Measurements from ENCODE around the gene FBXL17.

The FBXL17 gene

DNA sequence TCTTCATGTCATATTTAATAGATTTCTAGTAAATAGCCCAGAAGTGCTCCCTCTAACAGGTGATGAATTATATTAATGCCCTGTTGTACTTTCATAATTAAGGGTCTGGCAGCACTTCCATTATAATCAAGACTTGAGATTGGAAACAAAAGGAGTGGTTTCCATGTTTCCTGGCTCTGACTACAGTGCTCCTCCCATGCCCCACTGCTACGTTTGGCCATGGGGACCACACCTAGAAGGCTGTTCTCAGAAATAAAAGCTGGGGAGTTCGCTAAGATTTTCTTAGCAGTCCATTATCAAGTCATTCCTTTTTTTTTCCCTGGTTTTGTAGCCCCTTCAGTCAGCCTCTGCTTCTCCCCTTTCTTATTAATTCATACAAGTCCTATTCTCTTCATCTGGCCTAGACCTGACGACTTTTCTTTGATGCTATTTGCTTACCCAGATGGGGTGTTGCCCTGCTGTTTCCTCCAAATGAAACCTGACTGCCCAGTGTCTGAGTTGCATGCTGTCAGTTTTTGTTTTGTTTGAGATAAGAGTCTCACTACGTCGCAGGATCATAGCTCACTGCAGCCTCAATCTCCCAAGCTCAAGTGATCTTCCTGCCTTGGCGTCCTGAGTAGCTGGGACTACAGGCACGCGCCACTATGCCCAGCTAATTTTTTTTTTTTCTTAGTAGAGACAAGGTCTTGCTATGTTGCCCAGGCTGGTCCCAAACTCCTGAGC lies 399.0 kb downstream of the FBXL17 start:
- DNase-seq: no peak

- DNase-seq: no peak
Observed at GRCh38 chr5:107980923-107981692, 400.8 kb downstream of the FBXL17 start.

DNA sequence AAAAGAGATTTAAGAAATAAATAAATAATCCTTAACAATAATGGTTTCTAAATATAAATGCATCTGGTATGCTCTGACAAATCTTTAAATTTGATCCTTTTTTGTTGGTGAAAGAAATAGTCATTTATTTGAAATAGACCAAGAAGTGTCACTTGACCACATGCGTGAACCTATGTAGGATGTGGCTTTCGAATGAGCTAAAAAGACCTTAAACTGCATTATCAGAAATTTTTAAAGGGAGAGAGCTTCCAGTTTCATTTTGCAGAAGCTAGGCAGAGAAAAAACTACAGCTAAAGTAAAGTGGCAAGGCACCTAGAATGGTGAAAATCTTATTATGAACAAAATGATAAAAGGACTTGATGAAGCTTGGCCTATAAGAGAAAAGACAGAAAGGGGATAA lies 402.0 kb downstream of the FBXL17 start:
- no peak for DNase-seq

DNA sequence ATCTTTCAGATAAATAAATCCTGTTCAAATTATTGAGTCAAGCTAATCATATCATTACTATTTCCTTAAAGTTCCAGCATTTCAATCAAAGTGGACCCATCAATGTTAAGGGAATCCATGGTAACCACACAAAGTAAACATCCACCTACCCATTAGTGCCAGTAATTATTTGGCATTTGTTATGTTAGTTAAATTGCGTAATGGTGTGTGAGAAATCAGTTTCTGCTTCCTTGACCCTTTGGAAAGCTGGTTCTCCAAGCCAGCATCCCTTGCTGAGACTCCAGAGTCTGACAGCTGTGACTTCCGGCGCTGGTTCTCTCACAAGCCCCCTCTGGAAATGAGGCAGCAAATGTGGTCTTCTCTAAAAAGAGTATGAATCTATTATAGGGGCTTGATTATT lies 402.6 kb downstream of the FBXL17 start:
- no peak for DNase-seq

- no peak for DNase-seq
Observed at GRCh38 chr5:107977550-107978071, 404.3 kb downstream of the FBXL17 start.

DNA sequence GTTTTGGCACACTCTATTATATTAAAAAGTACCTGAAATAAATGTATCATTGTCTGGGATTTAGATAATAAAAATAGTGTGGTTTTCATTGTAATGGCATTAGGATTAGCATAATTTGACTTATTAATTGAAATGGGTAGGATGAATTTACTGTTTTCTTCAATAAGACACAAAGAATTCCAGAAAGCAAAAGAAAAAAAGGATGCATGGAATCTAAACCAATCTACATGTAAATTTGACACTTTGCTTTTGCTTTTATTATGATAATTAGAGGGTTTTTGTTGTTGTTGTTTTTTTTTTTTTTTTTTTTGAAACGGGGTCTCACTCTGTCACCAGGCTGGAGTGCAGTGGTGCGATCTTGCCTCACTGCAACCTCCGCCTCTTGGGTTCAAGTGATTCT lies 406.3 kb downstream of the FBXL17 start:
- DNase-seq: no peak

DNA sequence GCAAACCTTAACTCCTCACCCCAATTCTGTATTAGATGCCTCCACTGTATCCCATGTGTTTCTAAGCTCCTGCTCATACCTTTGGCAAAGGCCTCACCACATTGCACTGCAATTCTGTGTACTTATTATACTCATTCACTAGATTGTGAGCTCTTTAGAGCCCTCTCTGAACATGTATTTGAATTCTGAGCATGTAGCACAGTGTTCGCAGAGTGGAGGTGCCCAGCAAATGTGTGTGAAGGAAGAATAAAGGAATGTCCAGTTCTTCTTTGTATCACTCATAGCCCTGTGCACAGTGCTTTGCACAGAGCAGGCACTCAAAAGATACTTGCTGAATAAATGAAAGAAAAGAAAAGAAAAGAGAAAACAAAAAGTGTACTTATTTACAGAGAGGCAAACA lies 410.1 kb downstream of the FBXL17 start:
- no peak for DNase-seq

- DNase-seq: no peak
Observed at GRCh38 chr5:107969847-107970246, 412.1 kb downstream of the FBXL17 start.

- DNase-seq: no peak
Observed at GRCh38 chr5:107968998-107969397, 412.9 kb downstream of the FBXL17 start.

- DNase-seq: no peak
Observed at GRCh38 chr5:107968406-107968843, 413.5 kb downstream of the FBXL17 start.

GRCh38 chr5:107966201-107966600 lies 415.7 kb downstream of the FBXL17 start:
- DNase-seq: no peak

DNA sequence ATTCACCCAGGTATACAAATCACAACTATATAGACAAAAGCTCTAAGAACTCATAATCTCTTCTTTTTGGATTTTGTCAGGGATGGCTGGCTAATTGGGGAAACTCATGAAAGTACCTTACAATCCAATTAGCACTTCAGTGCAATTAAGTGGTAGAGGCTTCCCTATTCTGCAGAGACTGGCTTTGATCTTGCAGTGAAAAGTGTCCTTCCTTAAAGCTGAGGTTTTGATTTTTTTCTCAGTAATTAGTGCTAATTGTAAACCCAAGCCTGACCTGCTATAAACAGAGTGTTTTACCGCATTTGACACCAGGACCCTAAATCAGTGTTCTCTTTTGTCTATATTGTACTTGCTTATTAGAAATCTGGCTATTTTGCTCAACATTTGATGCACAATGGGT lies 417.2 kb downstream of the FBXL17 start:
- no peak for DNase-seq

- no peak for DNase-seq
Observed at GRCh38 chr5:107959573-107960279, 422.2 kb downstream of the FBXL17 start.

GRCh38 chr5:107958861-107959260 lies 423.0 kb downstream of the FBXL17 start:
- no peak for DNase-seq

DNA sequence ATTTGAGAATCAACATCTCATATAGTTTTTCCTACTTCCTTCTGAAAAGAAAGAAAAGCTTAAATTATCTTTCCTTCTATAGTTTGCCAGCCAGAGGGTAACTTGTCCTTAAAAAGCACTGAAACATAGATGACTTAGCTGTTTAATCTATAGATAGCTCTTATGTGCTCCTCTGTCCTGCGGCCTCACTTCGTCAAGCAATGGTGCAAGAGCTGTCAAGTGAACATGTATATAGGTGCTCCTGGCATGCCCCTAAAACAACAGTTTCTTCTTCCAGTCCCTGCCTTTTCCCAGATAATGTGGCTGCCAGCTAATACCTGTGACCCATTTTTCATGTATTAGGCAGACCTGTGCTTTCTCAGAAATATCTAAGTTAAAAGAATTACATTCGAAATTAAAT lies 423.5 kb downstream of the FBXL17 start:
- no peak for DNase-seq

DNA sequence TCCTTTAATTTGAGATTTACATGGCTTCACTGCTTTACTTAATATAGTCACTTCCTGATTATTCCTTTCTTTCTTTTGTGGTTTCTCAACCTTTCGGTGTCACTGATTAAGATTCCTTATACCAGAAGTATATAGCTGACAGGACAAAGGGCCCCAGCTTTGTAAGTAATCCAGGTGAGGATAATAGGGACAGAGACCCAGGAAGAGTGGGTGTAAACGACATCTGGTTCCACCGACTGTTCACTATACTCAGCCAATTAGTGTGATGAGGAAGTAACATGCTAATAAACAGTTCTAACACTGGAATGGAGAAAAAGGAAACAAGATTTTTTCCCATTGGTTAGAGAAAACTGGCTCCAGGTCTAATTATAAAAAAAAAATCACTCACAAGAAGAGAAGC lies 424.8 kb downstream of the FBXL17 start:
- DNase-seq: no peak

DNA sequence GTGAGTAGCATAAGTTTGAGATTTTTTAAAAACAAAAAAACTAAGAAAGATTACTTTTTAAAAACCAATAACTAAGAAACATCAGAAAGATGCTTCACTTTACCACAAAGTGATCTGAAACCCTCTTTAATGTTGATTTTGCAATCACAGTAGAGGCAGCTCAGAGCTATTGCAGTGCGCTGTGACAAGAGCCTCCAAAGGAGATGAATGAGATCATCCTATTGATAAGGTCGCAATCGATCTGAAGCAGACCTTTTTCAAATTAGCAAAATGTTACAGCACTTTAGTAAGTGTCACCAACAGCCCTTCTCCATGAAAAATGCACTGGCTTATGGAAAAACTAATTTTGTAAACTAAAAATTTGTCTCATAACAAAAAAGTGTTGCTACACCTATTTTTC lies 426.6 kb downstream of the FBXL17 start:
- no peak for DNase-seq

GRCh38 chr5:107954254-107954653 lies 427.6 kb downstream of the FBXL17 start:
- no peak for DNase-seq

DNA sequence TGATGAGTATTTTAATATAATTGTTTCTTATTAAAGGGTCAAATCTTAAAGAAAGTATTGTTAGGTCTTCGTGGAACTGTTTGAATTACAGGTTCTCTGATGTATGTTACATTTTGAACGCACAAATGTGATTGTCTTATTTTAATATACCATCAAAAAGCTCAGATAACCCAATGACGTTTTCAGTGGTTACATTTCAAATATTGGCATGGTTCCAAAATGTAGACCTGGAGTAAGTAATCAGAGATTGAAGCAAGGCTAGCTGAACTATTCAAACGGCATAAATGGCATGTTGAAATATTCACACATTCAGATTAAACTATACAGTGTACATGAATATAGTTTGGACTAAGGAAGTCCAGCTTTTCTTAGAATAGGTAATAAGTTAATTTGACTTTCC lies 429.4 kb downstream of the FBXL17 start:
- DNase-seq: no peak

GRCh38 chr5:107951309-107951708 lies 430.6 kb downstream of the FBXL17 start:
- no peak for DNase-seq

- no peak for DNase-seq
Observed at GRCh38 chr5:107950776-107951175, 431.1 kb downstream of the FBXL17 start.

GRCh38 chr5:107949688-107950341 lies 432.1 kb downstream of the FBXL17 start:
- DNase-seq: no peak

GRCh38 chr5:107948377-107948776 lies 433.5 kb downstream of the FBXL17 start:
- no peak for DNase-seq
